HG03064 (cell line): ENCODE results near the gene DUS1L.

Source experiments
- ATAC-seq: cut with Tn5 transposase; IDR thresholded peaks from one replicate; pipeline ENCODE4 v1.9.1; 2021; ENCODE audit warnings: low read depth; ENCODE audit not compliant: unreplicated experiment

DUS1L gene

DNA sequence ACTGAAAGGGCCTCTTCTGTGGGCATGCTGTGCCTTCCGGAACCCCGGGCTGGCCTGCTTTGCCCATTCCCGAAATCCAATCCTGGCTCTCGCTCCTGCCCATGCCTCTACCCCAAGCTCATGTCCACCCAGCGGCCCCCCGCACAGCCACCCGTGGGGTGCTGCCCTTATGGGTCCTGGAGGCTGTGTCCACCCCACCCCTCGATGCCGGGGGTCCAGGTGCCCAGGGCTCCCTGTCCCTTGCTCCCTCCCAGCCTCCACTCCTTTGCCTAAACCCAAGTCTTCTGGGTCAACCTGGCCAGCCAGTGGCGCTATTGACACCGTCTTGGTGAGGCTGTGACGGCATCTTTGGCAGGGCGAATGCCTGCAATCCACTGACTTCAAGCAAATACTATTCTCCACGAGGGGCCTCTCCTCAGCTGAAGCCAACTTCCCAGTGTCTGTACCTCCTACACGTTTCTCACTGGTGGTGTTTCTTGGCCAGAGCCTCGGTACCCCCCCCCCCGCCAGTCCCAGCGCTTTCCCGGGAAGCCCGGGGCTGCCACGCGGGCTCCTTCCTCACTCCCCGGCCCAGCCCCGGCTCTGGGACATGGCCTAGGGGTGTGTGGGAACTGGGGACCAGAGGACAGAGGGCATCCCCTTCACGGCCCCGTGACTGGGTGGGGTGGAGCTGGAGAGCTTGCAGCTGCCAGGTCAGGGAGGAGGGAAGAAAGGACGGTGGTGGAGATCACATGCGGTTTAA, 12.2 kb upstream of the DUS1L start:
- ATAC-seq: no peak

DNA sequence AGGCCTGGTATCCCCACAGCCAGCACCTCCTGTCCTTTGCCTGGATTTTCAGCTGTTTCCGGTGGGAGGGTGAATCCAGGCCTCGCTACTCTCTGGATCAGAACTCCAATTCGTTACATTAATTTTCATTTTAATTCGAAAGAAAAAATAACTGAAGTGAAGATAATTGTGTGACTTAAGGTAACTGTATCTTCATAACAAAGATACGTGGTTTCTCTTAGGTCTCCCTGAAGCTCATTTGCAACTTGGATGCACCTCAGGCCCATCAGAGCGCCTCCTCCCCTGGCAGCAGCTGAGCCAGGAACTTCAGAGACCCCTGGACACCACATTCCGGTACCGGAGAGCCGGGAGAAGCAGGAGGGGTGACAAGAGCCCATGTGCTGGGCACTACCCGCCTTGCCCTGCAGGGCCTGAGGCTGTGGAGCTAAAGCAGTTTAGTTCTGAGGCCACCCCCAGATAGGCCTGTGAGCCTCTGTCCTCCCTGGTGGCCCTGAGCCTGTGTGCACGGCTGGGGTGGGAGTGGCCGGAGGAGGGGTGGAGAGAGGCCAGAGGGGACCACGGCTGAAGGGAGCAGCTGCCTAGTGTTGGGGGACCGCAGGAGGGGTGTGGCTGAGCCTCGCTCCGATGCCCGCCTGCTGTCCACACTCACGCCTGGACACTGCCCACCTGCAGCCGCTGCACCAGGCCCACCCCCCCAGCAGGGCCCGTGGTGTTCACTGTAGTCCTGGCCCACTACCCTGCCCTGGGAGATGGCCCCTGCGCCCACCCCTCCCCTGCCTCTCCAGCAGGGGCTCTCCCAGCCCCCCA, 11.4 kb upstream of the DUS1L start:
- no peak for ATAC-seq

DNA sequence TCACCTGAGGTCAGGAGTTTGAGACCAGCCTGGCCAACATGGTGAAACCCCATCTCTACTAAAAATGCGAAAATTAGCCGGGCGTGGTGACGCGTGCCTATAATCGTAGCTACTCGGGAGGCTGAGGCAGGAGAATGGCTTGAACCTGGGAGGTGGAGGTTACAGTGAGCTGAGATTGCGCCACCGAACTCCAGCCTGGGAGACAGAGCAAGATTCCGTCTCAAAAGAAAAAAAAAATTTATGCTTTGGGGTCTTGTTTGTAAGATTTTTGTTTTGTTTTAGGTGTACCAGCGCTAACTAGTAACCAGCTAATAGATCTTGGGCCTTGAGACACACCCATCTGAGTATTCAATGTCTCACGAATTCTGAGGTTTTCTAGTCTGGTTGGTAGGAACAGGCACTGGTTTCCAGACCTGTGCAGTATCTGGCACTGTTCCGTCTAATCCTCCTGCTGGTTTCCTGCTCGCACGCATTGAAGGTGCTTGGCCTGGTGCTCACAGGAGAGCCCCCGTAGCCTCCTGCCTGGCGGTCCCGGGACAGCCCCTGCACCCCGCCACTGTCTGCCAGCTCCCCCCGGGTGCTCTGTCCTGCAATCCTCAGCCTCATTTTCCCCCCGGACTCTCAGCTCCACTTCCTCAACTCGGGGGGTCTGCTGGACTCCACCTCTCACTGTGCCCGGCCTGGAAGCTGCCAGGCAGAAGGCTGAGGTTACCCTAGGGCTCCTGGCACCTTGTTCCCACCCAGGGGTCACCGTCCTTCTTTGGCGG, 10.6 kb upstream of the DUS1L start:
- no peak for ATAC-seq

DNA sequence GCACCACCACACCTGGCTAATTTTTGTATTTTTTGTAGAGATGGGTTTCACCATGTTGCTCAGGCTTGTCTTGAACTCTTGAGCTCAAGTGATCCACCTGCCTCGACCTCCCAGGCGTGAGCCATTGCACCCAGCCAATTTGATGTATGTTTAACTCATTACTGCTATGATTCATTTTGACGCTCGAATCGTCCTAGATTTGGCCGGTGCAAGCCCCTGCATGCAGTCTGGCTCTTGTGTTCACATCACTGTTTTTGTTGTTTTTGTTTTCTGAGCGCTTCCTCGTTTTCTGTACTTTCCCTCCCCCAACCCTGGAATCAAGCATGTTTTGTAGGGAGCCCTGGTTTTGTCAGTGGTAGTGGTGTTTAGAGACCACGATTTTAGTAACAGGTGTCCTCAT, 7.8 kb upstream of the DUS1L start:
- no peak for ATAC-seq

DNA sequence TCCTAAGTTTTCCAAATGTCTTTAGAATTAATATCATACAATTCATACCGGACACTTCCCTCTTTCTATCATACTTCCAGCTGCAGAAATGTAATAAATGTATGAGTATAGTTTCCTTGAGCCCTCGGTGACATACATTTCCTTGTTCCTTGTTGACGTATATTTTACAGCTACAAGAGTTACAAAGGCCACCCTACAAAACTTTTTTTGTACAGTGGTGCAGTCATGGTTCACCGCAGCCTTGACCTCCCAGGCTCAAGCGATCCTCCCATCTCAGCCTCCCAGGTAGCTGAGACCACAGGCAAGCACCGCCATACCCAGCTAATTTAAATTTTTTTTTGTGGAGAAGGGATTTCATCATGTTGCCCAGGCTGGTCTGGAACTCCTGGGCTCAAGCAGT, 7.2 kb upstream of the DUS1L start:
- no peak for ATAC-seq

DNA sequence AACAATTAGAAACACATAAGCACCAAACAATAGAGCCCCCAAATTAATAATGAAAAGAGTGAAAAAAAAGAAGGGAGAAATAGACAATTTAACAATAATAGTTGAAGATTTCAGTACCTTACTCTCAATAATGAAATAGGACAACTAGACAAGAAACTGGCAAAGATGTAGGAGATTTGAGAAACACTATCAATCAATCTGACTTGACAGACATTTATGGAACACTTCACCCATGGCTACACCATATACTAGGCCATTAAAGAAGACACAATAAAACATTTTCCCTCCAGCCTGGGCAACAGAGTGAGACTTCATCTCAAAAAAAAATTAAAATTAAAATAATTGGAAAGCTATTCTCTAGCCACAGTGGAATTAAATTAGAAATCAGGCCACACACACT, 5.0 kb upstream of the DUS1L start:
- ATAC-seq: no peak

DNA sequence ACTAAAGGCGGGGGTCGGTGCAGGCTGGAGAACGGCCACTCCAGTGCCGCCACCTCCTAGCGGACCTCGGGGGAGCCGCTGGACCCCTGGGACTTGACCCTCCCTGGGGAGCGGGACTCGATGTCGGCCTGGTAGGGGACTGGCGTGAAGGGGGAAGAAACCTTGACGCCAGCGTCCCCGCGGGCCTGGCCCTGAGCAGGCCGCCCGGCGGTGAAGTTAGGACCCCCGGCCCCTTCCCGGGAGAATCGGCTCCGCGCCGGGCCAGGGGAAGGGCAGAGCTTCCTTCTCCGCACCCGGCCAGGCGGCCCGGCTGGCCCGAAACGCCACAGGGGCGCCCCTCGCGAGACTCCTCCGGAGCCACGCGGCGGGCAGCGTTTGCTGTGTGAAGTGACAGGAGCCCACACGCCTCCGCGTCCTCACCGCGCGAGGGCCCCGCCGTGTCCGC, 389 bp downstream of the DUS1L start:
- ATAC-seq: no peak

DNA sequence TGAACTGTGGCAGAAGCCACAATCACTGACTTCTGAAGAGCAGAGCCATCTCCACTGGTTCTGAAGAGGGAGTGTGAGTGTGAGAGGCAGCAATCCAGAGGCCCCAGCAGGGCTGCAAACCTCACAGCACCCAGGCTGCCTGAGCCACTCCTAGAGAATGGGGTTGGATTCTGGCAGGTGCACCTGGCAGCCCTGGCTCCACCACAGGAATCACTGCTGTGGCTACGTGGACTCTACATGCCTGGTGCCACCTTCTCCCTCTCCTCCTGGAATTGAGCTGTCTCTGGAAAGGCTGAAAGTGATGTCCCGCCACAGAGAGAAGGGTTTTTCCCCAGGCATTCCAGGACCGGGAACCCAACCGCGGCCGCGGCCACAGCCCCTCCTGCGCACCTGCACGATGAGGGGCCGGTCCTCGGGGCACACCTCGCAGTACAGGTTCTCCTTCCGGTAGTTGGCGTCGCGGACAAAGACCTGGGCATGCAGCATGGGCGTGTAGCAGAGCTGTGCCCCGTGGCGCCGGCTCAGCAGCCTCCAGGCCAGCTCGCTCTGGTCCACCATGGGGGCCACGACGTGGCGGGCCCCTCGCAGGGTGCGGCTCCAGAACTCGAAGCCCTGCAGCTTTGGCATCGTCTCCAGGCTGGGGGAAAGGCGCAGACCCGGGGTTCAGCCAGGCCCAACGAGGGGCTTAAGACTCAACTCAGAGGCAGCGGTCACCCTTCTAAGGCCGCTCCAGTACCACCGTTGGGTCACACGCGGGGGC, 991 bp downstream of the DUS1L start:
- ATAC-seq: no peak

DNA sequence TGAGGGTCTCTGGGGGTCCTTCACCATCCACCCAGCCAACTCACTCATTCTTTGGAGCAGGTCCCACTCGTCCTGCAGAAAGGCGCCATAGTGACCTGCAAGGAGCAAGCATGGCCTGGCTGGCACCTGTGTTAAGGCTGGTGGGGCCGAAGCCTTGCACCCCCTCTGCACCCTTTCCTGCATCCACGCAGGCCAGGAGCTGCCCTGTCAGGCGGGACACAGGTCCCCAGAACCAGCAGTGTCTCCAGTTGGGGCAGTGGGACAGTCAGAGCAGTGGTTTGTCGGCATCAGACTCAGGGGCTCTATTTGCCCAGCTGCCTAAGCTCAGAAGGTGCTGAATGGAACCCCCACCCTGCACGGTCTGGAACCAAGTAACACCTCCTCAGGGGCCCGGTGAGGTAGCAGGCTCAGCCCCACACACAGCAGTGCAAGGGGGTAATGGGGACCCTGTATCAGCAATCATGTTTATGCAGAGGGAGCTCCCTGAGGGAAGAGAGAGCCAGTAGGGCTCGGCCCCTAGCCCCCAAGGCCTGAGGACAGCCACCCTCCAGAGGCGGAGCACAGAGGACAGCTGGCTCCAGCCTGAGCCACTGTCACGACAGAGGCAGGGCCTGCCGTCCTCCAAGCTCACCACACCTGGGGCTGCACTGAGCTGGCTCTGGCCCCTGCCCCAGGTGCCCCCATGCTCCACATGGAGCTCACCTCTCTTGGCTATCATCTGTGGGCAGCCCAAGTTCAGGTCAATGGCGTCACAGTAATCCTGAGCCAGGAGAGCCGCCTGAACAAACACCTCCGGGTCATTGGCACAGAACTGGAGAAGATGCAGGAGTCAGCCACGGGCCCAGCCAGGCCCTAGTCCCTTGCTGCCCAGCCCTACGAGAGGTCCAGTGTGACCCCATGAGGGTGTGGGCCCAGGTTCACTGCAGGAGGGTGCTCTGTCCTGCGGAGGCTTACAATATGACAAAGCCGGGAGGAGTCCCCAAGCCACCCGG, 1.9 kb downstream of the DUS1L start:
- no peak for ATAC-seq

DNA sequence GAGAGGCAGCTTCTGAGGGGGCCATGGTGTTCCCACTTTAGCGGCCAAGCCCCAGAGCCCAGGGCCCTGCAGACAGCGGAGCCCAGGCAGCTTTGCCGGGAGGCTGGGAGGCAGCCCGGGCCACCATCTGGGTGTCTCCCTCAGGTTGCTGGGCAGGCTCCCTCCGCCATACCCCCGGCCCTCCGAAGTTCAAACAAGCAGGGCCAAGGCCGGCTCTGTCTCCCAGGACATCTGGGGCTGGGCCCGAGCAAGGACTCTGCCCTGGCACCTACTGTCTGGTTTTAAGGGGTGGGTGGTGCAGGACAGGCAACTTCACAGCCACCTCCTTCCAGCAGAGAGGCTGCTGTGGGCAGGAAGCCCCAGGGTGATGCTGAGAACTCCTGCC, 2.6 kb downstream of the DUS1L start:
- ATAC-seq: no peak

DNA sequence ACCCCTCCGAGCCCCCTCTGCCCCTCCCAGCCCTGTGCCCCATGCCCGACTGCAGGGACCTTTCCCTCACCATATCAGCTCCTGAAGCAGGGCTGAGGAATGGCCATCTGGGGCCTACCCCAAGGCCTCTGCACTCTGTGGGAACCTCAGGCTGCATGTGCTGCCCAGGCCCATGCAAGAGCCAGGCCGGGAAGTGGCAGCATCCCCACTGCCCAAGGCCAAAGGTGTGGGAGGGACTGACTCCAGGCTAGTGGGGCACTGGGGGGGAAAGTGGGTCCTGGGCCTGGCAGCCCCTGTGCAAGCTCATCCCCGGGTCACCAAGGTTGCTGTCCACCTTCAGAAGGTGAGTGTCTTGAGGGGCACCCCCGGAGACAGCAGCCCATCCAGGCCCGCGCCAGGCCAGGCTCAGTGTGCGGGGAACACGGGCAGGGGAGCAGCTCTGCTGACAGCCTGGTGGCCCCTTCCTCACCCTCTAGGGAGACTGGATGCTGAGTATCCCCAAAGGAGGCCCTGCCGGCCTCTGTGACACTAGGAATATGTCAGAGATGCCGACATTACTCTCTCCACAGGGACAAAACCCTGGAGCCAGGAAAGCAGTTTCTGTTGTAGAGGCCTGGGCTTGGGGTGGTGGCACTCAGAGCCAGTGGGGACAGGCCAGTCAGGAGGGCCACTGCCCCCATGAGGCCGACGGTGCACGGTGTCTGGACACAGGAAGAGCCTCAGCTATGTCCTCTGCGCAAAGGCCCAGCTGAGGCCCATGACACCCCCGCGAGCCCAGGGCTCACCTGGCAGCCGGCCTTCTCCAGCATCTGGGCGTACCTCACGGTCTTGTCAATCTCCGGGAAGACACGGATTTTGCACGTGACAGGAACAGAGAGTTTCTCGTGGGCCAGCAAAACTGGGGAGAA, 3.3 kb downstream of the DUS1L start:
- no peak for ATAC-seq

DNA sequence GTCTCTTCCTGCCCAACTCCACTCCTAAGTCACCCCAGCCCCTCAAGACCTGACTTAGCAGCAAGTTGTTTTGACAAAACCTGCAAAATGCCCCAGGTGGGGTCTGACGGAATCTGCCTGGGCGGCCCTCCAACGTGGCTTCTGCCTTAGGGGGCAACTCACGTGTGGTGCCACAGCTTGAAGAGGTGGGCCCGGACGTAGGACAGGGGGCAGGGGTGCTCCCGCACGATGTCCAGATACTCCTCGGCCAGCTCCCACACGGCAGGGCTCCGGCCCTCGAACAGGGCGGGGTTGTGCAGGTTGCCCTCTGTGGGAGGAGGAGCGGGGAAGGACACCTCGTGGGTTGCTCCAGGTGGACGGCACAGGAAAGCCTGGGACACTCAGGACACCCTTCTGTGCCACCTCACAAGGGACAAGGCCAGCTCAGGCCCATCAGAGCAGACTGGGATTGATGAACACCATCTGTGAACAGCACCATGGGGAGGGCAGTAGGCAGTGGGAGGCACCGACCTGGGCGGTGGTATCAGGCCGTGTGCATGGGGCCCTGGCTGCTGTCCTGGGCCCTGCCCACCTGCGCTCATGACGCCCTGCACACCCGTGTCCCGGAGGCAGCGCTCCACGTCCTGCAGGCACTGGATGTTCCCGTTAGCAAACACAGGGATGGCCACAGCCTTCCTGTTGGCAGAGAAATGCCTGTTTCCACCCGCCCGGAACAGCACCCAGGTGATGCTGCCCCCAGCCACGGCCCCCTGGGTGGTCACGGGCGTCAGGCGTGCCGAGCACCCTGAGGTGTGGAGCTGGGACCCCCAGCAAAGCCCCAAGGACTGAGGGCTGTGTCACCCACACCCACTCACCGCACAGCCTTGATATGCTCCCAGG, 4.3 kb downstream of the DUS1L start:
- no peak for ATAC-seq

DNA sequence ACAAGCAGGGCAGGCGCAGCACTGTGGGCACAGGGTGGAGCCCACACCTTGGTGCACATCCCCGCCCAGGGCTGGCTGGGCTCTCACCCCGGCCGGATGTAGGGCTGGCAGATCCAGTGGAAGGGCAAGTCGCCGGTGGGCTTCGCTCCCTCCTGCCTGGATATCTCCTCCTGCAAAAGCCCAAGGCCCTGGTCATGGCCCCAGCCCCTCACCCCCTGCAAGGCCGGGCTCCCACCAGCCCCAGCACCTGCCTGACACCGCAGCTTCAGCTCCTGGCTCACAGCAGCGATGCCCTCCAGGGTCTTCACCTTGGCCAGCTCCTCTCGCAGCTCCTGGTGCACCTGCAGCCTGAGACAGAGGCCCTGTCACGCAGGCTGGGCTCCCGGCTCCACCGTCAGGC, 5.0 kb downstream of the DUS1L start:
- ATAC-seq: no peak

DNA sequence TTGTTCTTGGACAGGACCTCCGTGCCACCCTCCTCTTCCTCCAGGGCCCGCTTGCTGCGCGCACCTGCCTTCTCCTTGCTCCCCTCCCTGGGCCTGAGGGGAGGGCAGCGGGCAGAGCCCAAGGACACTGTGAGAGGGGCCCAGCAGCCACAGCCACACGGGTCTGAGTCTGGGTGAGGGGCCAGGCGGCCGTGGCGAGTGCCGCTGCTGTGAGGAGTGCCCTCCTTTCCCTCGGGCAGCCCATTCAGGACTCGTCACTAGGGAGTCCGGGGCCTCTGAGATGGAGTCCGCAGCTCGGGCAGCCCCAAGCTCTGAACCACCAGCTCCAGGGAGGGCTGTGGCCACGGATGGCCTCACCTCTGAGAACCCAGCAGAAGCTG, 5.6 kb downstream of the DUS1L start:
- ATAC-seq: no peak

DNA sequence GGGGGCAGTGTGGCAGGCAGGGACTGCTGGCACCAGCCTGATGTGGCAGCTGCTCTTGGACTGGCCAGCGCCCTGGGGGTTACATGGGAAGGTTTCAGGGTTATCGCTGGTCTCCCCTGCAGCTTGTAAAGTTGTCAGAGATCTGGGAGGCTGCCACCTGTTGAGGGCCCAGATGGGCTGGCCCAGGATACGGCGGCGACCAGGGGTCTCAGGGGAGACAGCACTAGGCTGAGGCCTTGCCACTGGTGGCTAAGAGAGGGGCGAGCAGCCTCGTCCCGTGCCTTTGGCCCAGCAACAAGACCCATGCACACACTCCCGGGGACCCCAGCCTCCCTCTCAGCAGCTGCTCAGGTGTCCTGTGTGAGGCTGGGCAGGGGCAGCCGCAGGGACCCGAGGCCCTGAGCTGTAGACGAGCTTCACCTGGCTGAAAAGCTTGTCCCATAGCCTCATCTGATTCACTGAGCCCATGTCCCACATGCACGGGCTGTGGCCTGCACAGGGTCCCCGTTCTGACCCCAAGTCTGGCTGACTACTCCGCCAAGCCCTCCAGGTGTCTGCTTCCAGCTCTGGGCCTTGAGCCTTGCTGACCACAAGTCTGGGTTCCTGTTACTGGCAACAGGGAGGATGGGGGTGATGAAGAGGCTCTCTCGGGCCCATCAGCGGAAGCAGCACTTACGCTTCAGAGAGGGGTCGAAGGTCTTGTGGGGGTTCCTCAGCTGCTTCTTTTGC, 6.2 kb downstream of the DUS1L start:
- no peak for ATAC-seq

DNA sequence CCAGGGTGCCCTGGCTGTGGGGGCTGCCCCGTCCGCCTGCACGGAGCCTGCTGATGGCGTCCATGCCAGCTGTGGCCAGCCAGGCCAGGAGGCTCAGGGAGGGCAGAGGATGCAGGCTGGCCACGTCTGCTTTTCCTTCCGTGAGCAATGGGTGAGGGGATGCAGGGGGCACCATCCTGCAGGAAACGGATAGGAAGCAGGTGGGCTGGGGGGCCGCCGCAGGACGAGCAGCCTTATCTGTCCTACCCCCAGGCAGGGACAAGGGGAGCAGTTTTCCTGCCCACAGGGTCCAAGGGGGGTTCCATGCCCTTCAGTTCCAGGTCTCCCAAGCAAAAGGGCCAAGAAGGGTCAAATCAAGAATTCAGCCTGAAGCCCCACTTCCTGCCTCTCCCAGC, 6.8 kb downstream of the DUS1L start:
- no peak for ATAC-seq
